BJ (cell line): Measurements from ENCODE around the gene AFF3. TPM values are rescaled to one million over a fixed set of nuclear protein-coding genes. Genes with fewer than 3 reads are reported as not detected.

Experiments
- CTCF ChIA-PET: fragments of 350-600 bp; formaldehyde crosslinking; extraction: SDS; loops from one replicate; lab custom pipeline; 2021; ENCODE audit warnings: antibody characterized with exemption, inconsistent platforms; lab: Yijun Ruan, JAX
- POLR2A ChIA-PET: fragments of 300-600 bp; sonication (Branson Sonifier 250); formaldehyde crosslinking; extraction: SDS; loops from one replicate; lab custom pipeline; 2021; ENCODE audit warnings: antibody characterized with exemption; lab: Charles Lee
- DNase-seq: peaks from one replicate; pipeline ENCODE4 v3.0.0-alpha.2; 2011; ENCODE audit warnings: low read depth
- H3K27me3 ChIP-seq: 2 replicates; pipeline ENCODE4 v1.6.0; 2011; ENCODE audit warnings: low read length; ENCODE audit not compliant: control insufficient read depth, insufficient read depth
- H3K36me3 ChIP-seq: 2 replicates; pipeline ENCODE4 v1.5.1; 2011; ENCODE audit warnings: low read length; ENCODE audit not compliant: control insufficient read depth, insufficient read depth
- H3K4me3 ChIP-seq: 2 replicates; pipeline ENCODE4 v1.5.1; 2011; ENCODE audit warnings: low read depth, mild to moderate bottlenecking, control low read depth, low read length
- CTCF ChIP-seq: IDR thresholded peaks from 2 replicates; pipeline ENCODE4 v1.5.1; 2011; ENCODE audit warnings: low read depth, mild to moderate bottlenecking, control low read depth, inconsistent platforms, low read length, moderate library complexity; ENCODE audit not compliant: insufficient read depth
- polyA plus RNA-seq: library from polyadenylated mRNA; depleted of rRNA; stranded (reverse); fragments of >200 nt; gene quantifications from 2 replicates; pipeline ENCODE4 v1.2.3, GENCODE V29; 2011

AFF3 gene
- polyA plus RNA-seq, 1 experiment: 11.5 TPM

GRCh38 chr2:100043891-100044255, 98.5 kb downstream of the AFF3 start:
- no peak overlapping the region for H3K4me3 ChIP-seq
- DNase-seq: no peak
- no peak for TF ChIP-seq CTCF
- CTCF ChIA-PET: interaction anchor here (1.0 to 1.2 kb wide), 2 partner anchors 13 to 23 kb away, joined by 3 read pairs; no protein-coding TSS in a partner anchor
- no peaks in the 10 kb centered on the region for H3K36me3 ChIP-seq
- POLR2A ChIA-PET: no interaction called here
- no peaks in the 10 kb centered on the region for H3K27me3 ChIP-seq

GRCh38 chr2:100043081-100043890, 99.1 kb downstream of the AFF3 start:
- ChIA-PET CTCF (interaction anchor here (1.0 to 1.4 kb wide), 3 partner anchors 13 to 484 kb away, joined by 3 to 4 read pairs (median 3); no protein-coding TSS in a partner anchor), POLR2A (no interaction called here)
- no peaks in the 10 kb centered on the region for H3K36me3 ChIP-seq
- DNase-seq: no peak
- H3K27me3 ChIP-seq: no peaks in the 10 kb centered on the region
- TF ChIP-seq CTCF: no peak
- no peak overlapping the region for H3K4me3 ChIP-seq

- H3K4me3 ChIP-seq: no peak overlapping the region
- no peak for DNase-seq
- no peaks in the 10 kb centered on the region for H3K36me3 ChIP-seq
- POLR2A ChIA-PET: no interaction called here
- H3K27me3 ChIP-seq: no peaks in the 10 kb centered on the region
- CTCF ChIA-PET: interaction anchor here (1.4 kb wide), 1 partner anchor 483 kb away, joined by 4 read pairs; no protein-coding TSS in a partner anchor
- no peak for TF ChIP-seq CTCF
Observed at GRCh38 chr2:100042562-100042961, 99.8 kb downstream of the AFF3 start.

- POLR2A ChIA-PET: no interaction called here
- CTCF ChIA-PET: interaction anchor here (1.4 kb wide), 1 partner anchor 483 kb away, joined by 4 read pairs; no protein-coding TSS in a partner anchor
Observed at GRCh38 chr2:100041946-100042345, 100.4 kb downstream of the AFF3 start.

DNA sequence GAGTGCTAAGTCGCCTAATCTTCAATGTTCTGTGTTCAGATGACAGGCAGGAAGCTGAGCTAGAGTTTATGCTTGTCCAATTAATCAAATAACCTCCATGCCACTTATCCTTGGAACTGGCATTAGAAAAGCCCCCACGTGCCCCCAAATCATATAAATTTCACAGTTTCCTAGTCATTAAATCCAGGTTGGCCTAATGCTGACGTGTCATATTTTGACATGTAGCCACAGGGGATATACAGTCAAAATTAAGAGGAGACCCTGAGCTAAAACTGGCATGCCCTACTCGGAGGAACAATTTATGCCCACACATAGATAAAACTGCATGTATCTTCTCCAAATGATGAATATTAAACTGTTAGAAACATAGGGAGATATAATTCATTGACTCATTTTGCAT, 101.0 kb downstream of the AFF3 start:
- DNase-seq: no peak
- Histone ChIP-seq H3K36me3 (no peaks in the 10 kb centered on the region), H3K27me3 (no peaks in the 10 kb centered on the region), H3K4me3 (no peak overlapping the region)
- POLR2A ChIA-PET: no interaction called here
- CTCF ChIA-PET: no interaction called here
- no peak for TF ChIP-seq CTCF

More at GRCh38 chr2:100041946-100042345, 100.4 kb downstream of the AFF3 start:
- Histone ChIP-seq H3K27me3 (no peaks in the 10 kb centered on the region), H3K4me3 (no peak overlapping the region), H3K36me3 (no peaks in the 10 kb centered on the region)
- no peak for DNase-seq
- TF ChIP-seq CTCF: no peak
